Stromal cell of bone marrow (primary cell): ENCODE results near the gene STAC2.

Source experiments
- DNase-seq: peaks from one replicate; pipeline ENCODE4 v3.0.0-alpha.2; 2012; ENCODE audit warnings: low read depth

Gene STAC2

DNA sequence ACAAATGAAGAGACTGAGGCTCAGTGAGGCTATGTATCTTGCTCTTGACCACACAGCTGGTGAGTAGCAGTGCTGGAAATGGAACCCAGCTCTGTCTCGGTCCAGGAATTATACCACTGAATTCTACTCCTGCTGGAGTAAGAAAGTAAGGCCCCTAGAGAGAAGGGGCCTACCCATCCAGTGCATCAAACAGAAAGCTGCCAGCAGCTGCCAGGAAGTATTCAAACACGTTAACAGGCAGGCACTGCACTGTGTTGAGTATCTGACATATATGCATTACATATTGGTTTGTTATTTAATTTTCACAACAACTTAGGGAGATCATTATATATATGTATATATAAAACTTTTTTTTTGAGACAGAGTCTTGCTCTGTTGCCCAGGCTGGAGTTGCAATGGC, 63.8 kb downstream of the STAC2 start:
- no peak for DNase-seq
